ENCODE results near the gene DGKQ.
A peak's percentile ranks its signal among the peaks of the same experiment; 100 is the strongest.

Gene DGKQ

GRCh38 chr4:991451-992296, 18.3 kb upstream of the DGKQ start:
- no peaks in the 10 kb centered on the region for H3K27me3 Mint-ChIP-seq
- H3K36me3 Mint-ChIP-seq, result no peaks in the 10 kb centered on the region
- H3K27ac Mint-ChIP-seq, result no peak overlapping the region
- H3K4me1 Mint-ChIP-seq (ENCODE audit: low read depth), result peaks cover 5% of the 10 kb centered on the region
- no peaks in the 10 kb centered on the region for H3K9me3 Mint-ChIP-seq (ENCODE audit: low read depth)
- no peak overlapping the region for H3K4me3 Mint-ChIP-seq

GRCh38 chr4:990746-991367, 17.5 kb upstream of the DGKQ start:
- no peaks in the 10 kb centered on the region for H3K9me3 Mint-ChIP-seq (ENCODE audit: low read depth)
- H3K27me3 Mint-ChIP-seq, result no peaks in the 10 kb centered on the region
- no peak overlapping the region for H3K27ac Mint-ChIP-seq
- H3K36me3 Mint-ChIP-seq, result no peaks in the 10 kb centered on the region
- H3K4me1 Mint-ChIP-seq (ENCODE audit: low read depth), result peaks cover 10% of the 10 kb centered on the region
- no peak overlapping the region for H3K4me3 Mint-ChIP-seq

GRCh38 chr4:989722-990471, 16.5 kb upstream of the DGKQ start:
- Mint-ChIP-seq H3K4me1 (ENCODE audit: low read depth) (peaks cover 19% of the 10 kb centered on the region), H3K9me3 (ENCODE audit: low read depth) (no peaks in the 10 kb centered on the region), H3K27me3 (no peaks in the 10 kb centered on the region), H3K36me3 (no peaks in the 10 kb centered on the region), H3K4me3 (no peak overlapping the region), H3K27ac (no peak overlapping the region)

- Mint-ChIP-seq H3K4me1 (ENCODE audit: low read depth) (peaks cover 25% of the 10 kb centered on the region), H3K27me3 (no peaks in the 10 kb centered on the region), H3K9me3 (ENCODE audit: low read depth) (no peaks in the 10 kb centered on the region), H3K36me3 (no peaks in the 10 kb centered on the region), H3K27ac (no peak overlapping the region), H3K4me3 (peak overlapping the region; percentile 10)
Observed at GRCh38 chr4:988726-989721, 15.7 kb upstream of the DGKQ start.

- H3K27ac Mint-ChIP-seq, result no peak overlapping the region
- no peaks in the 10 kb centered on the region for H3K27me3 Mint-ChIP-seq
- H3K9me3 Mint-ChIP-seq (ENCODE audit: low read depth), result no peaks in the 10 kb centered on the region
- peak overlapping the region; percentile 82 for H3K4me3 Mint-ChIP-seq
- H3K36me3 Mint-ChIP-seq, result no peaks in the 10 kb centered on the region
- H3K4me1 Mint-ChIP-seq (ENCODE audit: low read depth), result peaks cover 25% of the 10 kb centered on the region
Observed at GRCh38 chr4:987624-988513, 14.5 kb upstream of the DGKQ start.

DNA sequence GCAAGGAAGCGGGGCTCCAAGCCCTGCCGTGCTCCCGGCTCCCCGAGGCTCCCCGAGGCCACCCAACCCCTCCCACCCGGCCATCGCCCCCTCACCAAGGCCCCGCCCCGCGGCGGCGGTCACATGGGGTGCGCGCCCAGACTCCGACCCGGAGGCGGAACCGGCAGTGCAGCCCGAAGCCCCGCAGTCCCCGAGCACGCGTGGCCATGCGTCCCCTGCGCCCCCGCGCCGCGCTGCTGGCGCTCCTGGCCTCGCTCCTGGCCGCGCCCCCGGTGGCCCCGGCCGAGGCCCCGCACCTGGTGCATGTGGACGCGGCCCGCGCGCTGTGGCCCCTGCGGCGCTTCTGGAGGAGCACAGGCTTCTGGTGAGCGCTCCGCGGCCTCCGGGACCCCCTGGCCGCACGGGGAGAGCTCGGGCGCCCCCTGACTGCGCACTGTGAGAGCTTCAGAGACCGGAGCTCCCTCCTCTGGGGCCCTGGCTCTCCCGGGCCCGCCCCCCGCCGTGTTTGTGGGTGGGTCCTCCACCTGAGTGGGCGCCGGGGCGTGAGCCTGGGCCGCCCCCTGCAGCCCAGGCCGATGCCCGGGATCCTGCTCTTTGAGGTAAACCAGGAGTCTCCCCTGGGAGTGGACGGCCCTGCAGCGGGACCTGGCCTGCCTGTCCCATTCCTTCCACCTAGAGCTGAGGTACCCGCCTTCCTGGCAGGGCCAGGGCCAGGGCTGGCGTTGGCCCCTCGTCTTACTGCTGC, 13.7 kb upstream of the DGKQ start, which contains the start of gene IDUA:
IDUA (plus strand) TSS at position 166 of the 745 bp plus-strand sequence; CDS start at position 207, 41 bp downstream.
- Mint-ChIP-seq H3K4me3 (peak within 1 kb of the TSS; percentile 89), H3K36me3 (no peaks in the 10 kb centered on the region)

GRCh38 chr4:986428-986878, 13.1 kb upstream of the DGKQ start:
- no peaks in the 10 kb centered on the region for H3K36me3 Mint-ChIP-seq
- peaks cover 25% of the 10 kb centered on the region for H3K4me1 Mint-ChIP-seq (ENCODE audit: low read depth)
- peak overlapping the region; percentile 90 for H3K27ac Mint-ChIP-seq
- H3K27me3 Mint-ChIP-seq, result no peaks in the 10 kb centered on the region
- H3K4me3 Mint-ChIP-seq, result peak overlapping the region; percentile 89
- H3K9me3 Mint-ChIP-seq (ENCODE audit: low read depth), result no peaks in the 10 kb centered on the region

More for the DNA sequence above, 13.7 kb upstream of the DGKQ start, which contains the start of gene IDUA:
- Mint-ChIP-seq H3K27ac (peak within 1 kb of the TSS; percentile 90), H3K27me3 (no peaks in the 10 kb centered on the region), H3K9me3 (ENCODE audit: low read depth) (no peaks in the 10 kb centered on the region), H3K4me1 (ENCODE audit: low read depth) (peaks cover 25% of the 10 kb centered on the region)

GRCh38 chr4:985123-985830, 11.9 kb upstream of the DGKQ start:
- Mint-ChIP-seq H3K4me1 (ENCODE audit: low read depth) (peaks cover 25% of the 10 kb centered on the region), H3K36me3 (no peaks in the 10 kb centered on the region), H3K4me3 (peak overlapping the region; percentile 89), H3K27me3 (no peaks in the 10 kb centered on the region), H3K27ac (peak overlapping the region; percentile 64), H3K9me3 (ENCODE audit: low read depth) (no peaks in the 10 kb centered on the region)

GRCh38 chr4:984336-985054, 11.1 kb upstream of the DGKQ start:
- Mint-ChIP-seq H3K36me3 (no peaks in the 10 kb centered on the region), H3K4me3 (peak overlapping the region; percentile 89), H3K9me3 (ENCODE audit: low read depth) (no peaks in the 10 kb centered on the region), H3K27me3 (no peaks in the 10 kb centered on the region), H3K4me1 (ENCODE audit: low read depth) (peaks cover 25% of the 10 kb centered on the region), H3K27ac (peak overlapping the region; percentile 41)

GRCh38 chr4:982814-983213, 9.4 kb upstream of the DGKQ start:
- Mint-ChIP-seq H3K4me3 (no peak overlapping the region), H3K9me3 (ENCODE audit: low read depth) (no peaks in the 10 kb centered on the region), H3K36me3 (no peaks in the 10 kb centered on the region), H3K4me1 (ENCODE audit: low read depth) (peaks cover 20% of the 10 kb centered on the region), H3K27ac (no peak overlapping the region), H3K27me3 (no peaks in the 10 kb centered on the region)

DNA sequence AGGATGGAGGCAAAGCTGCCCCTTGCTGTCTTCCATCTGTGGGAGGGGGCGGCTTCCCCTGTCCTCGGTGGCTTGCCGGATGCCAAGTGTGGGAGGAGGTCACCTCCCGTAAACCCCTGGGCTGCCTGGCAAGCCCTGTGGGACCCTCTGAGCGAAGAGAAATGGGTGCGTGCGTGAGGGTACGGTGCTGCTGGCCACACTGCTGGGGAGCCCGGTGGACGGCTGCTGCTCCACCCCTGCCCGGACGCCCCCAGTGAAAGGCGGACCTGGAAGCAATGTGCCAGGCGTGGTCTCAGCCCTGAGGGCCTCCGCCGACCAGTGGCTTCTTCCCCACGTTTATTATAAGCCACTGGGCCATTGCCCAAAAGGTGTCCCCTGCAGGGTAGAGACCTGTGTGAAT, 8.9 kb upstream of the DGKQ start:
- H3K27me3 Mint-ChIP-seq, result no peaks in the 10 kb centered on the region
- no peak overlapping the region for H3K4me3 Mint-ChIP-seq
- no peaks in the 10 kb centered on the region for H3K9me3 Mint-ChIP-seq (ENCODE audit: low read depth)
- H3K4me1 Mint-ChIP-seq (ENCODE audit: low read depth), result peaks cover 20% of the 10 kb centered on the region
- no peaks in the 10 kb centered on the region for H3K36me3 Mint-ChIP-seq
- H3K27ac Mint-ChIP-seq, result no peak overlapping the region
